ACHN (cell line): ENCODE results near the gene CDC20B.
"Not testable (repeated sequence)": the region's sequence is repeated elsewhere in the genome, so short reads cannot be mapped to it uniquely, and the experiment has no call there.

ENCODE experiments used
- DNase-seq: peaks from one replicate; pipeline ENCODE4 v3.0.0-alpha.2; 2015
- in situ Hi-C: cut with HindIII; loops from 2 replicates; pipeline ENCODE4 v1.10.0; 2017; ENCODE audit warnings: low sequenced_read_pairs, low pct_ligation_motif_present, low pct_unique_long_range_greater_than_20kb

Gene CDC20B

GRCh38 chr5:55114061-55114460 is 58.9 kb downstream of the CDC20B start:
- no peak for DNase-seq
- in situ Hi-C loops: no loop called here

GRCh38 chr5:55113327-55113726 is 59.6 kb downstream of the CDC20B start:
- in situ Hi-C loops: no loop called here
- DNase-seq: no peak

- DNase-seq: no peak
- in situ Hi-C loops: no loop called here
Observed at GRCh38 chr5:55110217-55110616, 62.8 kb downstream of the CDC20B start.

GRCh38 chr5:55108661-55109060 is 64.3 kb downstream of the CDC20B start:
- no peak for DNase-seq
- in situ Hi-C loops: no loop called here

GRCh38 chr5:55105976-55106375 is 67.0 kb downstream of the CDC20B start:
- DNase-seq, in situ Hi-C loops: not testable (repeated sequence)

- DNase-seq: no peak
- in situ Hi-C loops: no loop called here
Observed at GRCh38 chr5:55104946-55105701, 67.9 kb downstream of the CDC20B start.

GRCh38 chr5:55104036-55104772 is 68.8 kb downstream of the CDC20B start:
- in situ Hi-C loops: no loop called here
- DNase-seq: no peak

- in situ Hi-C loops: no loop called here
- DNase-seq: no peak
Observed at GRCh38 chr5:55102348-55102747, 70.6 kb downstream of the CDC20B start, which contains the start of gene GZMA. GZMA (plus strand) TSS chr5:55102646; CDS start chr5:55102683, 37 bp downstream.

GRCh38 chr5:55101556-55102276 is 71.3 kb downstream of the CDC20B start:
- no peak for DNase-seq
- in situ Hi-C loops: no loop called here

GRCh38 chr5:55101148-55101547 is 71.8 kb downstream of the CDC20B start:
- DNase-seq, in situ Hi-C loops: not testable (repeated sequence)

GRCh38 chr5:55096861-55097260 is 76.1 kb downstream of the CDC20B start:
- DNase-seq: no peak
- in situ Hi-C loops: no loop called here

- in situ Hi-C loops: no loop called here
- no peak for DNase-seq
Observed at GRCh38 chr5:55096182-55096581, 76.8 kb downstream of the CDC20B start.

GRCh38 chr5:55091011-55091410 is 82.0 kb downstream of the CDC20B start:
- DNase-seq, in situ Hi-C loops: not testable (repeated sequence)

GRCh38 chr5:55089301-55089700 is 83.7 kb downstream of the CDC20B start:
- in situ Hi-C loops, DNase-seq: not testable (repeated sequence)

- in situ Hi-C loops: no loop called here
- no peak for DNase-seq
Observed at GRCh38 chr5:55081541-55081940, 91.4 kb downstream of the CDC20B start.

GRCh38 chr5:55073211-55073610 is 99.8 kb downstream of the CDC20B start:
- in situ Hi-C loops: no loop called here
- DNase-seq: no peak

GRCh38 chr5:55072666-55073065 is 100.3 kb downstream of the CDC20B start:
- in situ Hi-C loops: no loop called here
- no peak for DNase-seq

- in situ Hi-C loops: no loop called here
- DNase-seq: no peak
Observed at GRCh38 chr5:55071413-55071812, 101.6 kb downstream of the CDC20B start.

GRCh38 chr5:55070968-55071367 is 102.0 kb downstream of the CDC20B start:
- in situ Hi-C loops: no loop called here
- no peak for DNase-seq
